MM.1S (cell line): Measurements from ENCODE around the gene TMEM106A.

Source experiments
- EZH2 ChIP-seq: fragments of 300-600 bp; sonication (generic); optimal IDR thresholded peaks from 2 replicates; pipeline ENCODE3; 2017; ENCODE audit warnings: low read depth, mild to moderate bottlenecking, antibody characterized with exemption, low read length, mixed read lengths
- EZH2phosphoT487 ChIP-seq: fragments of 300-600 bp; sonication (generic); IDR thresholded peaks from 2 replicates; pipeline ENCODE4 v1.6.1; 2018; ENCODE audit warnings: antibody characterized with exemption, low read length
- TF ChIP-seq, protein P1 (sequence below): fragments of 300-600 bp; sonication (generic); IDR thresholded peaks from 2 replicates; pipeline ENCODE4 v1.5.1; 2016; ENCODE audit warnings: antibody characterized with exemption, low read length, mixed read lengths

DNA sequence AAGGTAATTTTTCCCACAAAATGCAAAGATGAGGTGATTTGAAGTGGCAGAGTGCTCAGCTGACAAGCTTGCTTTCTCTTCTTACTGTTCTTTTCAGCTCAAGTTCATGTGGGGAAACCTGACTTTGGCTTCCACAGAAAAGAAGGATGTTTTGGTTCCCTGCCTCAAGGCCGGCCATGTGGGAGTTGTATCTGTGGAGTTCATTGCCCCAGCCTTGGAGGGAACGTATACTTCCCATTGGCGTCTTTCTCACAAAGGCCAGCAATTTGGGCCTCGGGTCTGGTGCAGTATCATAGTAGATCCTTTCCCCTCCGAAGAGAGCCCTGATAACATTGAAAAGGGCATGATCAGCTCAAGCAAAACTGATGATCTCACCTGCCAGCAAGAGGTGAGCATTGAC, 18.4 kb upstream of the TMEM106A start:
- TF ChIP-seq, protein P1, sequence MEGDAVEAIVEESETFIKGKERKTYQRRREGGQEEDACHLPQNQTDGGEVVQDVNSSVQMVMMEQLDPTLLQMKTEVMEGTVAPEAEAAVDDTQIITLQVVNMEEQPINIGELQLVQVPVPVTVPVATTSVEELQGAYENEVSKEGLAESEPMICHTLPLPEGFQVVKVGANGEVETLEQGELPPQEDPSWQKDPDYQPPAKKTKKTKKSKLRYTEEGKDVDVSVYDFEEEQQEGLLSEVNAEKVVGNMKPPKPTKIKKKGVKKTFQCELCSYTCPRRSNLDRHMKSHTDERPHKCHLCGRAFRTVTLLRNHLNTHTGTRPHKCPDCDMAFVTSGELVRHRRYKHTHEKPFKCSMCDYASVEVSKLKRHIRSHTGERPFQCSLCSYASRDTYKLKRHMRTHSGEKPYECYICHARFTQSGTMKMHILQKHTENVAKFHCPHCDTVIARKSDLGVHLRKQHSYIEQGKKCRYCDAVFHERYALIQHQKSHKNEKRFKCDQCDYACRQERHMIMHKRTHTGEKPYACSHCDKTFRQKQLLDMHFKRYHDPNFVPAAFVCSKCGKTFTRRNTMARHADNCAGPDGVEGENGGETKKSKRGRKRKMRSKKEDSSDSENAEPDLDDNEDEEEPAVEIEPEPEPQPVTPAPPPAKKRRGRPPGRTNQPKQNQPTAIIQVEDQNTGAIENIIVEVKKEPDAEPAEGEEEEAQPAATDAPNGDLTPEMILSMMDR, result no peak
- TF ChIP-seq EZH2 (no peak), EZH2phosphoT487 (no peak)
